K562 (cell line): ENCODE measurements around the gene PFKP. TPM values are rescaled to one million over a fixed set of nuclear protein-coding genes. Genes with fewer than 3 reads are reported as not detected.

ENCODE experiments used
- ATAC-seq: fragments of 200-7000 bp; cut with Tn5 transposase; 3 replicates; pipeline ENCODE4 v1.9.1; 2020; ENCODE audit warnings: moderate library complexity
- BruUV-seq: library from RNA; stranded (reverse); fragments of 400-500 nt; replicated peaks from 2 replicates; lab custom pipeline; 2021; lab: Mats Ljungman, UMichigan
- CTCF ChIA-PET: fragments of 300-600 bp; formaldehyde crosslinking; extraction: SDS; loops from one replicate; lab custom pipeline; 2021; ENCODE audit warnings: low intra/inter-chr PET ratio; lab: Yijun Ruan, JAX
- POLR2A ChIA-PET: fragments of 300-600, 350-650 bp; sonication (Branson Sonifier 250); formaldehyde crosslinking; extraction: SDS; loops from one replicate; lab custom pipeline; 2021; ENCODE audit warnings: antibody characterized with exemption, inconsistent platforms; lab: Yijun Ruan, JAX
- DNase-seq, 4 experiments: peaks; one replicate each; pipeline versions ENCODE4 v3.0.0 to v3.0.0-alpha.2; 2011 to 2018; ENCODE audit warnings: low spot score in 3 of 4, mixed read lengths in 3 of 4; ENCODE audit errors: extremely low read depth in 1 of 4
- FAIRE-seq: peaks from 2 replicates; lab custom pipeline; 2011; peaks lifted over from hg19 to GRCh38; lab: Jason Lieb, UNC
- H2AFZ ChIP-seq: 2 replicates; pipeline ENCODE4 v1.6.0; 2011; ENCODE audit warnings: low read depth, low read length, control low read depth, inconsistent platforms
- H3K27ac ChIP-seq: fragments of 200-600 bp; 3 replicates; pipeline ENCODE4 v1.8.0; 2011; ENCODE audit warnings: low read depth, mild to moderate bottlenecking, control low read depth, inconsistent platforms, low read length, moderate library complexity, mixed read lengths; ENCODE audit errors: extremely low read depth
- H3K27me3 ChIP-seq, 2 experiments: fragments of 300-600 bp in 1 of 2; 2 replicates in 1 of 2; 3 replicates in 1 of 2; pipeline versions ENCODE4 v1.6.0 to v1.8.0; 2011; ENCODE audit warnings: inconsistent platforms in 2 of 2, low read length in 2 of 2, mild to moderate bottlenecking in 1 of 2, mixed read lengths in 1 of 2, moderate library complexity in 1 of 2; ENCODE audit not compliant: control insufficient read depth in 2 of 2, insufficient read depth in 2 of 2
- H3K36me3 ChIP-seq: fragments of 300-600 bp; 3 replicates; pipeline ENCODE4 v1.8.0; 2011; ENCODE audit warnings: mild to moderate bottlenecking, low read length, inconsistent platforms; ENCODE audit not compliant: control insufficient read depth, insufficient read depth
- H3K4me1 ChIP-seq, 2 experiments: fragments of 200-600 bp in 1 of 2; replicated peaks in 1 of 2; 2 replicates in 1 of 2; 3 replicates in 1 of 2; pipeline versions ENCODE4 v1.5.1 to v1.8.0; 2011; ENCODE audit warnings: inconsistent platforms in 2 of 2, low read length in 2 of 2, mild to moderate bottlenecking in 1 of 2, mixed read lengths in 1 of 2, moderate library complexity in 1 of 2; ENCODE audit not compliant: control insufficient read depth in 2 of 2, insufficient read depth in 2 of 2
- H3K4me2 ChIP-seq: 2 replicates; pipeline ENCODE4 v1.6.1; 2011; ENCODE audit warnings: low read length, control low read depth, inconsistent platforms, mixed read lengths; ENCODE audit not compliant: insufficient read depth
- H3K4me3 ChIP-seq: fragments of 200-600 bp; sonication (generic), shearing (Covaris generic); 2 replicates; pipeline ENCODE4 v1.5.1; 2016; ENCODE audit warnings: control low read depth, inconsistent platforms
- H3K79me2 ChIP-seq: fragments of 200-600 bp; 3 replicates; pipeline ENCODE4 v1.8.0; 2011; ENCODE audit warnings: low read length, inconsistent platforms; ENCODE audit not compliant: control insufficient read depth, insufficient read depth
- H3K9ac ChIP-seq, 2 experiments: 2 replicates each; pipeline versions ENCODE4 v1.6.0 to v1.6.1; 2011; ENCODE audit warnings: low read depth in 2 of 2, low read length in 2 of 2, control low read depth in 1 of 2, inconsistent platforms in 1 of 2, mild to moderate bottlenecking in 1 of 2, mixed read lengths in 1 of 2; ENCODE audit not compliant: insufficient read depth in 1 of 2
- H3K9me1 ChIP-seq: one replicate; pipeline ENCODE4 v1.6.0; 2011; ENCODE audit warnings: inconsistent platforms, mild to moderate bottlenecking, low read length, moderate library complexity; ENCODE audit not compliant: control insufficient read depth, insufficient read depth
- H3K9me3 ChIP-seq: replicated peaks from 2 replicates; pipeline ENCODE4 v1.5.1; 2011; ENCODE audit warnings: low read depth, low read length, inconsistent platforms; ENCODE audit not compliant: control insufficient read depth, insufficient read depth
- H4K20me1 ChIP-seq: replicated peaks from 2 replicates; pipeline ENCODE4 v1.6.1; 2011; ENCODE audit warnings: low read length, inconsistent platforms, mixed read lengths; ENCODE audit not compliant: control insufficient read depth, insufficient read depth
- ARID4B ChIP-seq: sonication (generic); formaldehyde crosslinking; IDR thresholded peaks from 2 replicates; pipeline ENCODE4 v1.8.0; 2022; ENCODE audit warnings: mild to moderate bottlenecking, missing genetic modification reagents
- CHD1 ChIP-seq: fragments of 200-600 bp; sonication (generic); IDR thresholded peaks from one replicate; pipeline ENCODE4 v1.6.1; 2012; ENCODE audit warnings: mild to moderate bottlenecking, moderate library complexity, low read length, inconsistent platforms
- DPF2 ChIP-seq: fragments of 450-650 bp; IDR thresholded peaks from 2 replicates; pipeline ENCODE4 v1.6.1; 2016
- GTF3C2 ChIP-seq: IDR thresholded peaks from 3 replicates; pipeline ENCODE4 v1.6.1; 2011; ENCODE audit warnings: borderline replicate concordance, mild to moderate bottlenecking, moderate library complexity; ENCODE audit not compliant: insufficient read length; ENCODE audit errors: extremely low read depth
- JUNB ChIP-seq: fragments of 450-650 bp; formaldehyde crosslinking; conservative IDR thresholded peaks from 2 replicates; pipeline ENCODE4 v1.4.0; 2020; ENCODE audit warnings: mild to moderate bottlenecking
- MYC ChIP-seq, 2 experiments: fragments of 250-450 bp in 1 of 2; sonication (Bioruptor Pico) in 1 of 2; IDR thresholded peaks; 2 replicates each; pipeline versions ENCODE4 v1.5.1 to v1.6.1; 2012 to 2021; ENCODE audit warnings: low read depth in 2 of 2, borderline replicate concordance in 1 of 2, improper control_type of control experiment in 1 of 2, low read length in 1 of 2, mild to moderate bottlenecking in 1 of 2, moderate library complexity in 1 of 2
- POLR2AphosphoS5 ChIP-seq: IDR thresholded peaks from 2 replicates; pipeline ENCODE4 v1.6.1; 2011; ENCODE audit warnings: mild to moderate bottlenecking, low read depth, low read length, moderate library complexity; ENCODE audit not compliant: control insufficient read depth, insufficient read depth
- RFX5 ChIP-seq: IDR thresholded peaks from 2 replicates; pipeline ENCODE4 v1.6.1; 2011; ENCODE audit warnings: low read depth, mild to moderate bottlenecking, improper control_type of control experiment, low read length
- WGBS: fragments of 100-300 bp; shearing (Covaris generic); methylation state at CpG from one replicate; pipeline ENCODE4 v1.1.6; 2016; ENCODE audit warnings: low coverage, mixed read lengths; ENCODE audit not compliant: insufficient coverage; ENCODE audit errors: missing lambda C conversion rate; 5-methylcytosine and 5-hydroxymethylcytosine counted together
- in situ Hi-C: fragments of 300-500 bp; cut with MboI; formaldehyde crosslinking; loops from 4 replicates; pipeline ENCODE4 v1.15.0; 2018; ENCODE audit warnings: inconsistent platforms, mixed read lengths
- intact Hi-C: fragments of 100-400 bp; cut with micrococcal nuclease; formaldehyde crosslinking; loops from 2 replicates; pipeline ENCODE4 v1.14.2; 2022
- polyA plus RNA-seq, 8 experiments: library from polyadenylated mRNA; depleted of rRNA in 4 of 8; stranded (reverse) in 5 of 8; unstranded in 3 of 8; fragments of >200 nt; fragmentation: Nextera tagmentation in 2 of 8; fragmentation: Illumina TruSeq in 1 of 8; extraction: Ambion mirVana in 2 of 8; extraction: Trizol in 1 of 8; gene quantifications; 2 replicates each; pipeline versions ENCODE4 v1.2.1 to v1.2.3, GENCODE V29; 2011 to 2014; ENCODE audit warnings: inconsistent platforms in 1 of 8, missing spikeins in 1 of 8
- total RNA-seq, 7 experiments: library from RNA; depleted of rRNA in 6 of 7; stranded (reverse); fragments of >200 nt in 6 of 7; fragmentation: Illumina TruSeq in 2 of 7; extraction: Trizol in 2 of 7; gene quantifications; 2 replicates each; pipeline versions ENCODE4 v1.2.1 to v1.2.3, GENCODE V29; 2011 to 2021; ENCODE audit warnings: low replicate concordance in 1 of 7
- TF ChIP-seq, protein P1 (sequence below), 3 experiments: fragments of 200-800 bp in 1 of 3; fragments of 250-450 bp in 1 of 3; fragments of 450-650 bp in 1 of 3; sonication (Bioruptor Pico) in 1 of 3; sonication (Bioruptor generic) in 1 of 3; formaldehyde crosslinking in 1 of 3; IDR thresholded peaks; 2 replicates each; pipeline versions ENCODE4 v1.6.1 to v1.8.0; 2016 to 2022; ENCODE audit warnings: mild to moderate bottlenecking in 2 of 3, missing genetic modification characterization in 2 of 3, missing compliant biosample characterization in 1 of 3, moderate library complexity in 1 of 3

Gene PFKP
- total and polyA plus RNA-seq, 9 of the 15 experiments (the other 6 are each of a cell fraction or from before 2014, with no cell fraction given), result 23.5 to 116 (median 62.1) TPM

DNA sequence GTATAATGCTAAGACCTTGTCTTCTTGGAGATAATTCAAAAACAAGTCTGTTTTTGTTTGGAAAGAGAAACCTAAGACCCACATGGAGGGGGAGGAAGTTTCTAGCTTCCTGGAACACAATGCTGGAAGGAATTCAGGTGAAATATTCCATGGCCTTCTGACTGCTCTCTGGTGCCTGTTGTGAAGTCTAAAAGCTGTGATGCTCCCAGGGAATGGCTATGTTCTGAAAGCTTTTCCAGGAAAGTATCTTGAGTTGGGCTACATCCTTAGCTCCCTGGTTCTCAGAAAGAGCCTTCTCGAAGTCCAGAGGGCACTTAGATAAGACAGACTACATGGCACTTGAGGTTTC lies 12.5 kb upstream of the PFKP start:
- intact Hi-C loops (no loop called here), in situ Hi-C loops (no loop called here)
- H3K27me3 ChIP-seq, result peaks cover 2 to 11% of the 10 kb centered on the region in 2 experiments; a peak in 3 of 5 replicates
- peaks cover 5 to 18% of the 10 kb centered on the region in 2 experiments for H3K4me1 ChIP-seq
- ChIA-PET POLR2A (no interaction called here), CTCF (no interaction called here)
- H2AFZ ChIP-seq, result no peak overlapping the region
- H4K20me1 ChIP-seq, result no peaks in the 10 kb centered on the region
- no peak overlapping the region for H3K27ac ChIP-seq
- no peaks in the 10 kb centered on the region for H3K79me2 ChIP-seq
- H3K9me1 ChIP-seq, result no peaks in the 10 kb centered on the region
- FAIRE-seq, result no peak
- H3K36me3 ChIP-seq, result no peaks in the 10 kb centered on the region
- H3K9me3 ChIP-seq, result no peaks in the 10 kb centered on the region
- DNase-seq, result no peak
- 0% methylated on average over 1 of the region's 1 CpG for WGBS
- H3K4me2 ChIP-seq, result no peak overlapping the region
- H3K4me3 ChIP-seq, result no peak overlapping the region
- ATAC-seq, result no peak
- H3K9ac ChIP-seq, result no peak overlapping the region
- no TSS peak for BruUV-seq
- TF ChIP-seq CHD1, result no peak
- no peak for TF ChIP-seq DPF2
- TF ChIP-seq, protein P1, sequence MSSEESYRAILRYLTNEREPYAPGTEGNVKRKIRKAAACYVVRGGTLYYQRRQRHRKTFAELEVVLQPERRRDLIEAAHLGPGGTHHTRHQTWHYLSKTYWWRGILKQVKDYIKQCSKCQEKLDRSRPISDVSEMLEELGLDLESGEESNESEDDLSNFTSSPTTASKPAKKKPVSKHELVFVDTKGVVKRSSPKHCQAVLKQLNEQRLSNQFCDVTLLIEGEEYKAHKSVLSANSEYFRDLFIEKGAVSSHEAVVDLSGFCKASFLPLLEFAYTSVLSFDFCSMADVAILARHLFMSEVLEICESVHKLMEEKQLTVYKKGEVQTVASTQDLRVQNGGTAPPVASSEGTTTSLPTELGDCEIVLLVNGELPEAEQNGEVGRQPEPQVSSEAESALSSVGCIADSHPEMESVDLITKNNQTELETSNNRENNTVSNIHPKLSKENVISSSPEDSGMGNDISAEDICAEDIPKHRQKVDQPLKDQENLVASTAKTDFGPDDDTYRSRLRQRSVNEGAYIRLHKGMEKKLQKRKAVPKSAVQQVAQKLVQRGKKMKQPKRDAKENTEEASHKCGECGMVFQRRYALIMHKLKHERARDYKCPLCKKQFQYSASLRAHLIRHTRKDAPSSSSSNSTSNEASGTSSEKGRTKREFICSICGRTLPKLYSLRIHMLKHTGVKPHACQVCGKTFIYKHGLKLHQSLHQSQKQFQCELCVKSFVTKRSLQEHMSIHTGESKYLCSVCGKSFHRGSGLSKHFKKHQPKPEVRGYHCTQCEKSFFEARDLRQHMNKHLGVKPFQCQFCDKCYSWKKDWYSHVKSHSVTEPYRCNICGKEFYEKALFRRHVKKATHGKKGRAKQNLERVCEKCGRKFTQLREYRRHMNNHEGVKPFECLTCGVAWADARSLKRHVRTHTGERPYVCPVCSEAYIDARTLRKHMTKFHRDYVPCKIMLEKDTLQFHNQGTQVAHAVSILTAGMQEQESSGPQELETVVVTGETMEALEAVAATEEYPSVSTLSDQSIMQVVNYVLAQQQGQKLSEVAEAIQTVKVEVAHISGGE (CRISPR knock-in tag; IDR thresholded peaks at IDR 0.05), result no peak
- TF ChIP-seq POLR2AphosphoS5, result no peak
- TF ChIP-seq MYC (IDR thresholded peaks at IDR 0.05; ENCODE audit: low read depth, low read length), result no peak
- TF ChIP-seq MYC (CRISPR knock-in tag; IDR thresholded peaks at IDR 0.05; ENCODE audit: borderline replicate concordance, low read depth), result no peak
- no peak for TF ChIP-seq GTF3C2
- TF ChIP-seq RFX5, result no peak
- TF ChIP-seq ARID4B (CRISPR knock-in tag), result no peak
- no peak for TF ChIP-seq JUNB
